Lung (tissue), 12 donors: ENCODE measurements around the gene BTBD3. TPM values are rescaled to one million over a fixed set of nuclear protein-coding genes. Genes with fewer than 3 reads are reported as not detected.

ENCODE experiments used
- ATAC-seq: fragments of 200-7000 bp; cut with Tn5 transposase; one replicate; pipeline ENCODE4 v1.9.1; 2020; ENCODE audit warnings: moderate number of reproducible peaks; ENCODE audit not compliant: insufficient read depth, low FRiP score
- DNase-seq, 3 donors: peaks; one replicate each; pipeline ENCODE4 v3.0.0-alpha.2; 2013 to 2017
- H3K27ac ChIP-seq, 2 donors: one replicate each; pipeline ENCODE4 v1.5.1; 2013; ENCODE audit warnings: mild to moderate bottlenecking in 2 of 2, moderate library complexity in 2 of 2, control low read depth in 1 of 2, inconsistent platforms in 1 of 2, low read depth in 1 of 2, low read length in 1 of 2
- H3K27me3 ChIP-seq, 3 donors: one replicate each; pipeline ENCODE4 v1.5.1; 2013; ENCODE audit warnings: low read length in 2 of 3; ENCODE audit not compliant: control insufficient read depth in 3 of 3, insufficient read depth in 3 of 3
- H3K36me3 ChIP-seq, 4 donors: one replicate each; pipeline ENCODE4 v1.5.1; 2013; ENCODE audit warnings: low read length in 4 of 4, mild to moderate bottlenecking in 1 of 4, moderate library complexity in 1 of 4; ENCODE audit not compliant: control insufficient read depth in 4 of 4, insufficient read depth in 4 of 4
- H3K4me1 ChIP-seq, 5 donors: one replicate each; pipeline ENCODE4 v1.5.1; 2013; ENCODE audit warnings: low read length in 5 of 5, mild to moderate bottlenecking in 2 of 5, moderate library complexity in 1 of 5; ENCODE audit not compliant: control insufficient read depth in 5 of 5, insufficient read depth in 5 of 5
- H3K4me3 ChIP-seq: one replicate; pipeline ENCODE4 v1.5.1; 2013; ENCODE audit warnings: mild to moderate bottlenecking, control low read depth, moderate library complexity
- H3K9ac ChIP-seq, 2 donors: one replicate each; pipeline ENCODE4 v1.5.1; 2013; ENCODE audit warnings: low read length in 2 of 2, control low read depth in 1 of 2; ENCODE audit not compliant: insufficient read depth in 1 of 2
- H3K9me3 ChIP-seq, 4 donors: one replicate each; pipeline ENCODE4 v1.5.1; 2013; ENCODE audit warnings: low read length in 3 of 4, mild to moderate bottlenecking in 1 of 4, moderate library complexity in 1 of 4; ENCODE audit not compliant: control insufficient read depth in 4 of 4, insufficient read depth in 3 of 4
- CTCF ChIP-seq: IDR thresholded peaks from 2 replicates; pipeline ENCODE4 v1.5.1; 2012; ENCODE audit warnings: mild to moderate bottlenecking; ENCODE audit errors: control extremely low read depth, extremely low read depth
- WGBS, 2 donors: extraction: QIAGEN DNeasy Blood & Tissue Kit; methylation state at CpG; one replicate each; pipeline ENCODE4 v1.1.7; 2013; 5-methylcytosine and 5-hydroxymethylcytosine counted together
- polyA plus RNA-seq, 2 donors: library from polyadenylated mRNA; stranded (reverse); fragments of 200-250 nt; gene quantifications; one replicate each; pipeline ENCODE4 v1.2.1, GENCODE V29; 2013
- total RNA-seq, 2 donors: library from RNA; depleted of rRNA in 1 of 2; stranded (reverse); fragments of >200 nt in 1 of 2; gene quantifications; one replicate each; pipeline ENCODE4 v1.2.1, GENCODE V29; 2014 to 2021
- donor health status: control.
- donor health status: control.
- donor health status: Bipolar disorder and iron deficiency.
- donor health status: healthy.
- donor health status: DM: yes; HTN: yes; CAD: no.

Gene BTBD3
- total and polyA plus RNA-seq, 4 donors, result 7.4 to 67.9 (median 22.5) TPM

DNA sequence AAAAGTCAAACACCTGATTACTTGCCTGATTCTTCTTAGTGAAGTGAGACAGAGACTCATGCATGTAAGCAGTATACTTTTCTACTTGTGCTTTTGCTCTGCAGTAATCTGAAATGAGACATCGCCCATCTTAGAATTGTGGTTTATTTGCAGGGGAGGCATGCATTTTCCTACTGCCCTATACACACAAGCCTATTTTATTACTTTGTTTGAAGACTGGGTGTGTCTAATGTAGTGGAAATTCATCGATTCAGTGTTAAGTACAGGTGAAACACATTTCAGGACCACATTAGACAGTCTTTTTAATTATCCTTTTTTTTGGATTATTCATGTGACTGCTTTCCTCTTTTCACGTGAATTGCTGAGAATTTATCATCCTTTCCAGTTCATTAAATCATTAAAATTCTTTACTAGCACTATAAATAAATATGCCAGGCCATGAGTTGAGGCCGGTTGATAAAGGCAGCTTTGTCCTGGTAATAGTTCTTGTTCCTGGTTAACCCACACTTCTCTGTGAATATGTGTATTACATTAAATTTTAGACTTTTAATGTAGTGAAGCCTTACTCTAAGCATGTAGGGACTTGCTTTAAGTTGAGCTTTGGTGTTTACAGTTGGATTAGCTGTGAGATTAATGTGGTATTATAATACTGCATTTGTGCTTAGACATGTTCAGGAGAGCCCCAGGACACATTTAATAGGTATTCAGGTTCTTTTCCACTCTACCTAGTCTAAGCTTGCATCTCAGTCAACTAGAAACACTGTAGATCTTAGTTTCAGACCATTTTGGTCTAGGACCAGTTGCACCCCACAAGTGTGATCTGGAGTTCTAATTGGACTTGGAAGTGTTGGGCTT is 10.8 kb upstream of the BTBD3 start:
- no peak overlapping the region for H3K9ac ChIP-seq
- 70 to 77% methylated on average over 4 of the region's 4 CpGs for WGBS, 2 donors
- no peak for TF ChIP-seq CTCF
- no peak overlapping the region for H3K27ac ChIP-seq
- no peak for DNase-seq
- H3K36me3 ChIP-seq, result no peaks in the 10 kb centered on the region
- H3K4me3 ChIP-seq, result no peak overlapping the region
- ATAC-seq, result no peak
- no peaks in the 10 kb centered on the region for H3K27me3 ChIP-seq
- no peaks in the 10 kb centered on the region for H3K9me3 ChIP-seq
- peaks cover 0 to 12% (median 4%) of the 10 kb centered on the region in 5 donors for H3K4me1 ChIP-seq

GRCh38 chr20:11907621-11908020 is 10.1 kb upstream of the BTBD3 start:
- ATAC-seq, result no peak
- H3K9me3 ChIP-seq, result no peaks in the 10 kb centered on the region
- H3K4me1 ChIP-seq, result peaks cover 0 to 16% (median 4%) of the 10 kb centered on the region in 5 donors
- H3K4me3 ChIP-seq, result no peak overlapping the region
- whole genome bisulfite sequencing, 2 donors, result 94 to 98% methylated on average over 4 of the region's 4 CpGs
- no peak overlapping the region for H3K27ac ChIP-seq
- no peak for TF ChIP-seq CTCF
- DNase-seq, result no peak
- H3K9ac ChIP-seq, result no peak overlapping the region
- no peaks in the 10 kb centered on the region for H3K36me3 ChIP-seq
- no peaks in the 10 kb centered on the region for H3K27me3 ChIP-seq

- WGBS, 2 donors, result 72% methylated on average over 4 of the region's 4 CpGs
- ATAC-seq (peak; percentile 32), DNase-seq (no peak)
- H3K9ac ChIP-seq, result no peak overlapping the region
- no peaks in the 10 kb centered on the region for H3K36me3 ChIP-seq
- H3K4me3 ChIP-seq, result no peak overlapping the region
- TF ChIP-seq CTCF, result peak; percentile 5
- H3K9me3 ChIP-seq, result no peaks in the 10 kb centered on the region
- peaks cover 0 to 16% (median 7%) of the 10 kb centered on the region in 5 donors for H3K4me1 ChIP-seq
- no peaks in the 10 kb centered on the region for H3K27me3 ChIP-seq
- H3K27ac ChIP-seq, result no peak overlapping the region
Observed at GRCh38 chr20:11912013-11912658, 5.6 kb upstream of the BTBD3 start.
